ENCODE data around the gene DTNB.

Gene DTNB

GRCh38 chr2:25454824-25455611 lies 218.4 kb downstream of the DTNB start:
- no peak for DNase-seq (ENCODE audit: low spot score)

GRCh38 chr2:25453199-25453905 lies 220.0 kb downstream of the DTNB start:
- DNase-seq (ENCODE audit: low spot score) = no peak

GRCh38 chr2:25448808-25449207 lies 224.6 kb downstream of the DTNB start:
- no peak for DNase-seq (ENCODE audit: low spot score)

GRCh38 chr2:25447018-25447417 lies 226.4 kb downstream of the DTNB start:
- no peak for DNase-seq (ENCODE audit: low spot score)

GRCh38 chr2:25446122-25446521 lies 227.3 kb downstream of the DTNB start:
- no peak for DNase-seq (ENCODE audit: low spot score)

- no peak for DNase-seq (ENCODE audit: low spot score)
Measured at GRCh38 chr2:25445464-25445863, 227.9 kb downstream of the DTNB start.

- DNase-seq (ENCODE audit: low spot score) = no peak
Measured at GRCh38 chr2:25444608-25445270, 228.6 kb downstream of the DTNB start.

GRCh38 chr2:25443766-25444165 lies 229.6 kb downstream of the DTNB start:
- DNase-seq (ENCODE audit: low spot score) = no peak

GRCh38 chr2:25441353-25441752 lies 232.0 kb downstream of the DTNB start:
- no peak for DNase-seq (ENCODE audit: low spot score)

GRCh38 chr2:25438793-25439192 lies 234.6 kb downstream of the DTNB start:
- DNase-seq (ENCODE audit: low spot score) = no peak

GRCh38 chr2:25437881-25438662 lies 235.3 kb downstream of the DTNB start:
- DNase-seq (ENCODE audit: low spot score) = no peak

- no peak for DNase-seq (ENCODE audit: low spot score)
Measured at GRCh38 chr2:25435421-25435820, 238.0 kb downstream of the DTNB start.

- no peak for DNase-seq (ENCODE audit: low spot score)
Measured at GRCh38 chr2:25431604-25432003, 241.8 kb downstream of the DTNB start.

- no peak for DNase-seq (ENCODE audit: low spot score)
Measured at GRCh38 chr2:25430556-25430955, 242.8 kb downstream of the DTNB start.

GRCh38 chr2:25426326-25426725 lies 247.1 kb downstream of the DTNB start:
- no peak for DNase-seq (ENCODE audit: low spot score)

GRCh38 chr2:25424426-25425028 lies 248.8 kb downstream of the DTNB start:
- DNase-seq (ENCODE audit: low spot score) = no peak

- no peak for DNase-seq (ENCODE audit: low spot score)
Measured at GRCh38 chr2:25421820-25422411, 251.5 kb downstream of the DTNB start.

GRCh38 chr2:25421289-25421688 lies 252.1 kb downstream of the DTNB start:
- DNase-seq (ENCODE audit: low spot score) = no peak

GRCh38 chr2:25420820-25421237 lies 252.5 kb downstream of the DTNB start:
- DNase-seq (ENCODE audit: low spot score) = no peak

GRCh38 chr2:25419678-25420242 lies 253.6 kb downstream of the DTNB start:
- DNase-seq (ENCODE audit: low spot score) = no peak
